Measurements from ENCODE around the gene FRMD4B.

- TF ChIP-seq CTCF (IDR thresholded peaks at IDR 0.05) (no peak), POLR2AphosphoS5 (IDR thresholded peaks at IDR 0.05; ENCODE audit: insufficient read depth in 1 of 2, low read depth in 1 of 2) (no peak), POLR2A (IDR thresholded peaks at IDR 0.05) (no peak)
These were observed 33.4 kb upstream of the FRMD4B start for GRCh38 chr3:69419276-69419675.

Measured in vagina (tissue), 2 donors.